HepG2 (cell line): ENCODE measurements around the gene OR4D9. TPM values are rescaled to one million over a fixed set of nuclear protein-coding genes. Genes with fewer than 3 reads are reported as not detected.

Experiments used
- ADNP ChIP-seq: sonication (generic); formaldehyde crosslinking; IDR thresholded peaks from 2 replicates; pipeline ENCODE4 v1.4.0; 2020; ENCODE audit warnings: missing genetic modification reagents
- CREM ChIP-seq, 2 experiments: sonication (generic) in 1 of 2; formaldehyde crosslinking in 1 of 2; IDR thresholded peaks; 2 replicates each; pipeline versions ENCODE4 v1.4.0 to v1.6.1; 2016 to 2020; ENCODE audit warnings: antibody characterized with exemption in 1 of 2, mild to moderate bottlenecking in 1 of 2, missing genetic modification reagents in 1 of 2
- GABPA ChIP-seq, 2 experiments: IDR thresholded peaks; 2 replicates each; pipeline ENCODE4 v1.6.1; 2011 to 2016; ENCODE audit warnings: low read depth in 2 of 2, low read length in 1 of 2, missing biosample characterization in 1 of 2, missing genetic modification characterization in 1 of 2
- KLF15 ChIP-seq: sonication (generic); formaldehyde crosslinking; IDR thresholded peaks from 2 replicates; pipeline ENCODE4 v1.8.1; 2023; ENCODE audit warnings: borderline replicate concordance, mild to moderate bottlenecking, inconsistent platforms, missing genetic modification reagents, mixed read lengths
- MAF1 ChIP-seq: sonication (generic); formaldehyde crosslinking; IDR thresholded peaks from 2 replicates; pipeline ENCODE4 v1.5.0; 2020; ENCODE audit warnings: missing genetic modification reagents, borderline replicate concordance
- POGZ ChIP-seq: sonication (generic); formaldehyde crosslinking; IDR thresholded peaks from 2 replicates; pipeline ENCODE4 v1.4.0; 2020; ENCODE audit warnings: mild to moderate bottlenecking, missing genetic modification reagents
- RERE ChIP-seq: IDR thresholded peaks from 2 replicates; pipeline ENCODE4 v1.6.1; 2016; ENCODE audit warnings: low read depth, missing genetic modification reagents, missing compliant biosample characterization
- SYNCRIP ChIP-seq: fragments of 200-400 bp; formaldehyde crosslinking; IDR thresholded peaks from 2 replicates; pipeline ENCODE4 v1.6.1; 2018; ENCODE audit warnings: mild to moderate bottlenecking, low read depth, low read length; ENCODE audit not compliant: insufficient read depth
- TIGD3 ChIP-seq: sonication (generic); formaldehyde crosslinking; IDR thresholded peaks from 2 replicates; pipeline ENCODE4 v1.5.1; 2020; ENCODE audit warnings: mild to moderate bottlenecking, missing genetic modification reagents, borderline replicate concordance
- ZNF264 ChIP-seq: sonication (generic); formaldehyde crosslinking; IDR thresholded peaks from 2 replicates; pipeline ENCODE4 v1.4.0; 2020; ENCODE audit warnings: missing genetic modification reagents
- ZNF34 ChIP-seq: sonication (generic); formaldehyde crosslinking; IDR thresholded peaks from 2 replicates; pipeline ENCODE4 v1.4.0; 2020; ENCODE audit warnings: mild to moderate bottlenecking, missing genetic modification reagents, borderline replicate concordance
- ZNF414 ChIP-seq: sonication (generic); formaldehyde crosslinking; IDR thresholded peaks from 2 replicates; pipeline ENCODE4 v1.5.0; 2020; ENCODE audit warnings: missing genetic modification reagents
- ZNF430 ChIP-seq: sonication (generic); formaldehyde crosslinking; IDR thresholded peaks from 2 replicates; pipeline ENCODE4 v1.9.0; 2021; ENCODE audit warnings: mild to moderate bottlenecking, missing genetic modification reagents
- ZNF567 ChIP-seq: sonication (generic); formaldehyde crosslinking; IDR thresholded peaks from 2 replicates; pipeline ENCODE4 v1.8.1; 2023; ENCODE audit warnings: mild to moderate bottlenecking, missing genetic modification reagents, borderline replicate concordance
- ZNF792 ChIP-seq: IDR thresholded peaks from 2 replicates; pipeline ENCODE4 v1.6.1; 2016
- ZNF891 ChIP-seq: sonication (generic); formaldehyde crosslinking; IDR thresholded peaks from 2 replicates; pipeline ENCODE4 v1.5.0; 2020; ENCODE audit warnings: mild to moderate bottlenecking, missing genetic modification reagents
- polyA plus RNA-seq, 8 experiments: library from polyadenylated mRNA; depleted of rRNA in 3 of 8; stranded (reverse) in 7 of 8; unstranded in 1 of 8; fragments of >200 nt; fragmentation: Illumina TruSeq in 4 of 8; extraction: Trizol in 4 of 8; gene quantifications; 2 replicates each; pipeline versions ENCODE4 v1.2.1 to v1.2.3, GENCODE V29; 2011 to 2016; ENCODE audit warnings: low read depth in 4 of 8, missing spikeins in 1 of 8, mixed read lengths in 1 of 8; ENCODE audit not compliant: insufficient read depth in 1 of 8
- total RNA-seq, 5 experiments: library from RNA; depleted of rRNA; stranded (reverse); fragments of >200 nt; fragmentation: Illumina TruSeq; extraction: Trizol; gene quantifications; 2 replicates each; pipeline ENCODE4 v1.2.3, GENCODE V29; 2016; ENCODE audit warnings: low read depth in 1 of 5
- TF ChIP-seq, protein P1 (sequence below): sonication (generic); formaldehyde crosslinking; IDR thresholded peaks from 2 replicates; pipeline ENCODE4 v1.4.0; 2020; ENCODE audit warnings: missing genetic modification reagents

The OR4D9 gene
- total and polyA plus RNA-seq, 2 of the 13 experiments (the other 11 are each of a cell fraction or from before 2014, with no cell fraction given) = not detected

- TF ChIP-seq CREM (IDR thresholded peaks at IDR 0.05) = no peak; the same call in 1 of the 2 replicates
- no peak for TF ChIP-seq CREM (CRISPR knock-in tag; IDR thresholded peaks at IDR 0.05)
- TF ChIP-seq RERE (CRISPR knock-in tag) = no peak
- TF ChIP-seq ZNF414 (CRISPR knock-in tag) = no peak
- no peak for TF ChIP-seq ZNF34 (CRISPR knock-in tag)
- no peak for TF ChIP-seq POGZ
- no peak for TF ChIP-seq GABPA (IDR thresholded peaks at IDR 0.05; ENCODE audit: low read depth, low read length)
- TF ChIP-seq GABPA (CRISPR knock-in tag; IDR thresholded peaks at IDR 0.05; ENCODE audit: low read depth) = peak; percentile 42; the same call in 1 of the 2 replicates
- TF ChIP-seq TIGD3 (CRISPR knock-in tag) = no peak
- TF ChIP-seq ZNF891 = no peak
- TF ChIP-seq ZNF567 (CRISPR knock-in tag) = no peak
- TF ChIP-seq, protein P1, sequence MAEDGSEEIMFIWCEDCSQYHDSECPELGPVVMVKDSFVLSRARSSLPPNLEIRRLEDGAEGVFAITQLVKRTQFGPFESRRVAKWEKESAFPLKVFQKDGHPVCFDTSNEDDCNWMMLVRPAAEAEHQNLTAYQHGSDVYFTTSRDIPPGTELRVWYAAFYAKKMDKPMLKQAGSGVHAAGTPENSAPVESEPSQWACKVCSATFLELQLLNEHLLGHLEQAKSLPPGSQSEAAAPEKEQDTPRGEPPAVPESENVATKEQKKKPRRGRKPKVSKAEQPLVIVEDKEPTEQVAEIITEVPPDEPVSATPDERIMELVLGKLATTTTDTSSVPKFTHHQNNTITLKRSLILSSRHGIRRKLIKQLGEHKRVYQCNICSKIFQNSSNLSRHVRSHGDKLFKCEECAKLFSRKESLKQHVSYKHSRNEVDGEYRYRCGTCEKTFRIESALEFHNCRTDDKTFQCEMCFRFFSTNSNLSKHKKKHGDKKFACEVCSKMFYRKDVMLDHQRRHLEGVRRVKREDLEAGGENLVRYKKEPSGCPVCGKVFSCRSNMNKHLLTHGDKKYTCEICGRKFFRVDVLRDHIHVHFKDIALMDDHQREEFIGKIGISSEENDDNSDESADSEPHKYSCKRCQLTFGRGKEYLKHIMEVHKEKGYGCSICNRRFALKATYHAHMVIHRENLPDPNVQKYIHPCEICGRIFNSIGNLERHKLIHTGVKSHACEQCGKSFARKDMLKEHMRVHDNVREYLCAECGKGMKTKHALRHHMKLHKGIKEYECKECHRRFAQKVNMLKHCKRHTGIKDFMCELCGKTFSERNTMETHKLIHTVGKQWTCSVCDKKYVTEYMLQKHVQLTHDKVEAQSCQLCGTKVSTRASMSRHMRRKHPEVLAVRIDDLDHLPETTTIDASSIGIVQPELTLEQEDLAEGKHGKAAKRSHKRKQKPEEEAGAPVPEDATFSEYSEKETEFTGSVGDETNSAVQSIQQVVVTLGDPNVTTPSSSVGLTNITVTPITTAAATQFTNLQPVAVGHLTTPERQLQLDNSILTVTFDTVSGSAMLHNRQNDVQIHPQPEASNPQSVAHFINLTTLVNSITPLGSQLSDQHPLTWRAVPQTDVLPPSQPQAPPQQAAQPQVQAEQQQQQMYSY (CRISPR knock-in tag) = no peak
- TF ChIP-seq MAF1 (CRISPR knock-in tag) = peak; percentile 91; the same call in 1 of the 2 replicates
- TF ChIP-seq KLF15 = no peak
- no peak for TF ChIP-seq SYNCRIP
- no peak for TF ChIP-seq ADNP (CRISPR knock-in tag)
- no peak for TF ChIP-seq ZNF264 (CRISPR knock-in tag)
- TF ChIP-seq ZNF430 = no peak; the same call in 1 of the 2 replicates
- TF ChIP-seq ZNF792 (CRISPR knock-in tag) = no peak
Measured at GRCh38 chr11:59556115-59556916, 45.0 kb downstream of the OR4D9 start (continued).
